ENCODE results near the gene WASHC1. TPM values are rescaled to one million over a fixed set of nuclear protein-coding genes. Genes with fewer than 3 reads are reported as not detected.
"Not testable (repeated sequence)": the region's sequence is repeated elsewhere in the genome, so short reads cannot be mapped to it uniquely, and the experiment has no call there.

The WASHC1 gene
- total and polyA plus RNA-seq, 2 donors (not counting 1 experiment from before 2014, with no cell fraction given): 10.9 to 32.8 TPM

GRCh38 chr9:11206-11605, 18.1 kb downstream of the WASHC1 start:
- H3K4me2 ChIP-seq (replicated peaks; ENCODE audit: low read depth, low read length, poor library complexity, severe bottlenecking); H3K9me3 ChIP-seq (ENCODE audit: control extremely low read depth in 1 of 3, control insufficient read depth in 2 of 3, insufficient read depth in 1 of 3, low read length in 2 of 3); DNase-seq; H4K20me1 ChIP-seq (ENCODE audit: control insufficient read depth, insufficient read depth, low read length, poor library complexity, severe bottlenecking); H3K9me3 Mint-ChIP-seq (ENCODE audit: insufficient read depth); H3K79me2 ChIP-seq (ENCODE audit: control insufficient read depth, insufficient read depth, low read length); H3K4me1 ChIP-seq (ENCODE audit: control insufficient read depth in 2 of 2, insufficient read depth in 2 of 2, low read length in 2 of 2); POLR2A ChIA-PET; H3K27ac Mint-ChIP-seq; H3K4me1 Mint-ChIP-seq; H3K27me3 Mint-ChIP-seq; H3K4me3 Mint-ChIP-seq; H3K36me3 ChIP-seq (replicated peaks in 1 of 2; ENCODE audit: control extremely low read depth in 1 of 2, control insufficient read depth in 1 of 2, extremely low read depth in 1 of 2, insufficient read depth in 2 of 2, low read length in 1 of 2); H3K27ac ChIP-seq (ENCODE audit: low read length in 2 of 2); H3K4me3 ChIP-seq (ENCODE audit: control extremely low read depth in 1 of 5, extremely low read depth in 1 of 5, insufficient read depth in 1 of 5, low read depth in 2 of 5, low read length in 4 of 5); H2AFZ ChIP-seq (ENCODE audit: insufficient read depth, low read depth, low read length, poor library complexity, severe bottlenecking); H3K27me3 ChIP-seq (replicated peaks in 1 of 4; ENCODE audit: control extremely low read depth in 1 of 4, control insufficient read depth in 3 of 4, insufficient read depth in 4 of 4, low read length in 3 of 4); H3K9ac ChIP-seq (ENCODE audit: low read length); ATAC-seq (ENCODE audit: low read depth); CTCF ChIA-PET; intact Hi-C loops (cut with micrococcal nuclease): not testable (repeated sequence)
- peak; percentile 54 for TF ChIP-seq CTCF (IDR thresholded peaks at IDR 0.05)
- no CpG with 5 or more reads among the region's 26 CpGs for WGBS (ENCODE audit: insufficient coverage)

- H3K36me3 ChIP-seq (replicated peaks in 1 of 2; ENCODE audit: control extremely low read depth in 1 of 2, control insufficient read depth in 1 of 2, extremely low read depth in 1 of 2, insufficient read depth in 2 of 2, low read length in 1 of 2); H3K79me2 ChIP-seq (ENCODE audit: control insufficient read depth, insufficient read depth, low read length); H3K27me3 ChIP-seq (replicated peaks in 1 of 4; ENCODE audit: control extremely low read depth in 1 of 4, control insufficient read depth in 3 of 4, insufficient read depth in 4 of 4, low read length in 3 of 4); H3K4me3 ChIP-seq (ENCODE audit: control extremely low read depth in 1 of 5, extremely low read depth in 1 of 5, insufficient read depth in 1 of 5, low read depth in 2 of 5, low read length in 4 of 5); H3K9me3 Mint-ChIP-seq (ENCODE audit: insufficient read depth); POLR2A ChIA-PET; H3K4me3 Mint-ChIP-seq; H3K27ac ChIP-seq (ENCODE audit: low read length in 2 of 2); intact Hi-C loops (cut with micrococcal nuclease); CTCF ChIA-PET; H3K27me3 Mint-ChIP-seq; H4K20me1 ChIP-seq (ENCODE audit: control insufficient read depth, insufficient read depth, low read length, poor library complexity, severe bottlenecking); H3K4me1 Mint-ChIP-seq; ATAC-seq (ENCODE audit: low read depth); H3K27ac Mint-ChIP-seq; H3K4me2 ChIP-seq (replicated peaks; ENCODE audit: low read depth, low read length, poor library complexity, severe bottlenecking); H3K9me3 ChIP-seq (ENCODE audit: control extremely low read depth in 1 of 3, control insufficient read depth in 2 of 3, insufficient read depth in 1 of 3, low read length in 2 of 3); H3K4me1 ChIP-seq (ENCODE audit: control insufficient read depth in 2 of 2, insufficient read depth in 2 of 2, low read length in 2 of 2); H3K9ac ChIP-seq (ENCODE audit: low read length); H2AFZ ChIP-seq (ENCODE audit: insufficient read depth, low read depth, low read length, poor library complexity, severe bottlenecking): not testable (repeated sequence)
- peak; percentile 28 for DNase-seq
- 71% methylated on average over 9 of the region's 41 CpGs for WGBS (ENCODE audit: insufficient coverage)
Measured at GRCh38 chr9:10653-11053, 18.6 kb downstream of the WASHC1 start.

- H3K9me3 Mint-ChIP-seq (ENCODE audit: insufficient read depth); H4K20me1 ChIP-seq (ENCODE audit: control insufficient read depth, insufficient read depth, low read length, poor library complexity, severe bottlenecking); H3K27me3 ChIP-seq (replicated peaks in 1 of 4; ENCODE audit: control extremely low read depth in 1 of 4, control insufficient read depth in 3 of 4, insufficient read depth in 4 of 4, low read length in 3 of 4); H3K4me1 Mint-ChIP-seq; H3K27me3 Mint-ChIP-seq; intact Hi-C loops (cut with micrococcal nuclease); CTCF ChIA-PET; H3K9me3 ChIP-seq (ENCODE audit: control extremely low read depth in 1 of 3, control insufficient read depth in 2 of 3, insufficient read depth in 1 of 3, low read length in 2 of 3); H3K4me3 ChIP-seq (ENCODE audit: control extremely low read depth in 1 of 5, extremely low read depth in 1 of 5, insufficient read depth in 1 of 5, low read depth in 2 of 5, low read length in 4 of 5); H3K4me1 ChIP-seq (ENCODE audit: control insufficient read depth in 2 of 2, insufficient read depth in 2 of 2, low read length in 2 of 2); H3K4me3 Mint-ChIP-seq; H3K4me2 ChIP-seq (replicated peaks; ENCODE audit: low read depth, low read length, poor library complexity, severe bottlenecking); H3K27ac ChIP-seq (ENCODE audit: low read length in 2 of 2); H3K27ac Mint-ChIP-seq; POLR2A ChIA-PET; H2AFZ ChIP-seq (ENCODE audit: insufficient read depth, low read depth, low read length, poor library complexity, severe bottlenecking); ATAC-seq (ENCODE audit: low read depth); H3K79me2 ChIP-seq (ENCODE audit: control insufficient read depth, insufficient read depth, low read length); H3K36me3 ChIP-seq (replicated peaks in 1 of 2; ENCODE audit: control extremely low read depth in 1 of 2, control insufficient read depth in 1 of 2, extremely low read depth in 1 of 2, insufficient read depth in 2 of 2, low read length in 1 of 2); H3K9ac ChIP-seq (ENCODE audit: low read length): not testable (repeated sequence)
- no CpG with 5 or more reads among the region's 13 CpGs for WGBS (ENCODE audit: insufficient coverage)
- peak; percentile 44 for DNase-seq
Measured at GRCh38 chr9:10207-10606, 19.0 kb downstream of the WASHC1 start.

Data from B cell (primary cell).